CD4-positive, alpha-beta T cell treated with Interleukin-10 for 1 hour (primary cell): ENCODE measurements around the gene POMT2.

Source experiments
- DNase-seq: peaks from one replicate; pipeline ENCODE4 v3.0.0-alpha.2; 2020

POMT2 gene

DNA sequence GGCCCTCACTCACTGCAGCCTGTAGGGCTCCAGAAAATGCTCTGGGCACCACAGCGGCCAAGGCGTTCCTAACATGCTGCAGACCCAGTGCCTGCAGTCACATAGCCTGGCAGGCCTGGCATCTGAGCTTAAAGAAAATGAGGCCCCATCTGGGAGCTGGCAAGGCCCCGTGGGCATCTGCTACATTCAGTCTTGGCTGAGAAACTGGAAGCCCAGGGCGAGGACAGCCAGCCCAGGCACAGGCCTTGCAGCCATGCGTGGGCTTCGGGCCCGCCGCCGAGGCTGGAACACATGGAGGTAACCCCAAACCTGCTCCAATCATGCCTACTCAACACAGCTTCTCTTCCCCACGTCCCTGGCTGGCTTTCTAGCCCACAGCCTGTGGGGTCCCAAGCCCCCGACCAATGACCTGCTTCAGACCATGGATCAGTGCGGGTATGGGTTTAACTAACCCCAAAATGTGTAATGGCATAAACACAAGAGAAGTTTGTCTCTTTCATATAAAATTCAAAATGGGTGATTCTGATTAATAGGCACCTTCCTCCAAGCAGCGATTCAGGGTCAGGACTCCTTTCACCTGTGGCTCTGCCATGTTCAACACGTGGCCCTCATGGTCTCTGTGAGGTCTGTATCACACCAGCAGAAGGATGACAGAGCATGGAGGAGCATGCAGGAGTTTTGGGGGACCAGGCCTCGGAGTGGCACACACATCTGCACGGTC, 56.1 kb downstream of the POMT2 start:
- DNase-seq: no peak

DNA sequence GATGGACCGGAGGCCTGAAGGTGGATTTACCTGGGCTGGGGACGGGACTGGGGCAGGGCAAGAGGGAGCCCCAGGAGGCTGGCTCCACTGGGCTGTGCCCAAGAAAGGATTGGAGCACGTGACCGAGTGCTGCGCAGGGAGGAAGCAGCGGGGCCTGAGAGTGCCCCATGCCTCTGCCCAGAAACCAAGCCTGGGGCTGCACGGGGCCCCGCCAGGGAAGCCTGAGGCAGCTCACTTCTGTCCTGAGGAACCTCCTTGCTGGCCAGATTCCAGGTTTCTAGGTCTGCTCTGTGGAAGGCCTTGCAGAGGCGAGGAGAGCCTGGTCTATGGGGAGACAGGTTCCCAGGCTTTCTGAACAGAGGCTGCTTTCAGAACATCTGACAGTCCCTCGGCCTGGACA, 60.1 kb downstream of the POMT2 start:
- no peak for DNase-seq

- no peak for DNase-seq
Measured at GRCh38 chr14:77260199-77260598, 60.5 kb downstream of the POMT2 start.

DNA sequence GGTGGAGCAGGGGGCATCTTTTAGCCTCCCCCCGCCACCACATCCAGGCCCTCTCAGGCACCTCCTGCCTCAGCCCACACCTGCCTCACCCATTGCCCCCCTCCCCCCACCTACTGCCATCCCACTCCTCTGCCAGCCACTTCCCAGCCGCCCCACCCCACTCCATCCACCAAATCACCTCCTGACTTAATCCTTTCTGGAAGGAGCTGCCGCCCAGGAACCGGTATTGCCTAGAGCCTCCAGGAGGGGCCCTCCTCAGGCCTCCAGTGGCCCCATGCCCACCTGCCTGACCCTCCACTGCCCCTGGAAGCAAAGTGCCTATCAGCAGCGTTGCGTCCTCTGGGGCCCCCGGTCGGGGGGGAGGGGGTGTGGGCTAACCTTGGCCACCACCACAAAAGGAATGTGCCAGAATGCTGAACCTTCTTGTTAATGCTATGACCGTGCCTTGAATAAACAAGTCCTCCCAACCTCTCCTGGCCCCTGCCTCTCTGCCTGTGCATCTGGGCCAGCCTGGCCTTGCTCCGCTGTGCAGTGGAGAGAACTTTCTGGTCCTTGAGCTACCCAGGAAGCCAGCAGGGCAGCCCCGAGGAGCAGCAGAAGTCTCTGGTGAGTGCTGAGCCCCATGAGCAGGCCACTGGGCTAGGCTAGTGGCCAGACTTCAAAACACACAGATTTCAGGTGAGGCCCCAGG, 61.5 kb downstream of the POMT2 start:
- DNase-seq: no peak

GRCh38 chr14:77258566-77258965, 62.1 kb downstream of the POMT2 start:
- no peak for DNase-seq

- no peak for DNase-seq
Measured at GRCh38 chr14:77257700-77258099, 63.0 kb downstream of the POMT2 start.

- no peak for DNase-seq
Measured at GRCh38 chr14:77256694-77257093, 64.0 kb downstream of the POMT2 start.

DNA sequence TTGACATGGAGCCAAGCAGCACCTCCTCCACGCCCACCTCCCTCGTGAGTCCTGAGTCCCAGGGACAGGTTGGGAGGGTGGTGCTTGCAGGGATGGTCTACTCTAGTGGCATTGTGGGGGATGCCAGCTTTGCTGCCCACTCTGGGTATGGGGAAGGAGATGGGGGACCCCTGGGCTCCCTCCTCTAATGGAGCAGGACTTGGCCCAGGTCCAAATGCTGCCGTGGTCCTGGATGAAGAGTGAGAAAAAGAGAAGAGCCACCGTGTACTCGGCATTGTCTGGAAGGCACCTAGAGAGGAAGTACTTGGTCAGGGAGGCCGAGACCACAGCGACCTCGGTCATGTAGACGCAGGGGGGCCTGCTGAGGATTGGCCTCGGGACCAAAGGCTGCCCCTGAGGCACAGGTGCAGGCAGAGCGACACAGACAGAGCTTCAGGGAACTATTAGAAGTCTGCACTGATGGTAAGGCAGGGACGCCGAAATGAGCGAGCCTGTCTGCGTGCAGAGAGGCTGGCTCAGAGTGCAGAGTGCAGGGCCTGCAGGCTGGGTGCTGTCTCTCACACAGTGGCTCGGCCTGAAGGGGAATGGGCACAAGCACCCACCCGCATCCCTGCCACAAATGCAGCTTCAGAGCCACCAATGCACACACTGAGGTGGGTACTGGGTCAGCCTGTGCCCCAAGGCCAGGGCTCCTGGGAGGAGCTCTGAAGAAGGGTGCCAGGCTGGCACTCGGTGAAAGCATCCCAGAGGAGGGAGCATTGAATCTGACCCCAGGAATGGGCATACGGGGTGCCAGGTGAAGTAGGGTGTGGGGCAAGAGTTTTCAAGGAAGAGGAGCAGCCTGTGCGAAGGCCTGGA, 67.1 kb downstream of the POMT2 start:
- DNase-seq: no peak

DNA sequence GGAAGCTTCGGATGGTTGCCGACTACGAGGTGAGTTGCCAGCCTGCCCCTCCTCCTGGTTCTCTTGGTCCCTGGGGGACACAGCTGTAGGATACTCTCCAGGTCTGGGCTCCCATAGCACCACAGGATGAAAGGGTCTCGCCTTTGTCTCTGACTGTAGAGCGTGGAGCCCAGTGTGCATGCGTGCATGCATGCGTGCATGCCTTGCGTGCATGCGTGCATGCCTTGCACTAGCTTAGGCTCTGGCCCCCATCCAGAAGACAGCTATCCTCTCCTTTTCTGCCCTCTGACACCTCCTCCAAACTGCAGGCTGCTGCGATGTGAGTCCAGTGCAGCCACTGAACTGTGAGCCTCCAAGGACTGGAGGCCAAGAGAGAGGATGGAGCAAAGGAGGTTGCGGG, 68.8 kb downstream of the POMT2 start:
- no peak for DNase-seq

- DNase-seq: no peak
Measured at GRCh38 chr14:77250927-77251326, 69.8 kb downstream of the POMT2 start.

DNA sequence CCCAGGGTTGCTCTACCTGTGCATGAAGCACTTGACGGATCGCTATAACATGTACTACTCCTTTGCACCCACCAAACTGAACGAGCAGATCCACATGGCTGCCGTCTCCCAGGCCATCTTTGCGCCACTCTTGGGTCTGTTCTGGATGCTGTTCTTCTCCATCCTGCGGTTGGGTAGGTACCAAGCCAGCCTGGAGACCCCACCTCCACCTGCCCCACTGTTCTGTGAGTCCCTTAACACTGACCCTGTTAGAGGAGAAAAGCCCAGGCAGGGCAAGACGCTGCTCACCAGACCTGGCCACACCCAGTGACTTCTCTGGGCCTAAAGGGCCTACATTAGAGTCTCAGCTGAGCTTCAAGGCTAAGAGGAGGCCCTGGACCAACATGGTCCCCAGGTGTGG, 71.4 kb downstream of the POMT2 start:
- no peak for DNase-seq

DNA sequence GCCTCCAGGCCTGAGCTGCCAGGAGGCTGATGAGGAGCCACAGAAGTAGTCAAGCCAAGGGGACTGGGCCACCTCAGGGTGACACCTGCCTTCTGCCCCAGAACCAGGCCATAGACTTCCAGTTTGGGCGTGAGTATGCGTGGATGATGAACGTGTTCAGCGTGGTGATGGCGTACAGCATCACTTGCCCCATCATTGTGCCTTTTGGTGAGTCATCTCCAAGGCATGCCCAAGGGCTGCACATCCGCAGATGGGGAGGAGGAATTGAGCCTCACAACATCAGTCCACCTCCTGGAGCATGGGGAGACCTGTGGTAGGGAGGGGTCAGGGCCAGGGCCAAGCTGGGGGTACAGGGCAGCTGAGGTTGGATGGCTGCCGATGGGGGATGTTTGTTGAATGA, 72.0 kb downstream of the POMT2 start:
- no peak for DNase-seq

DNA sequence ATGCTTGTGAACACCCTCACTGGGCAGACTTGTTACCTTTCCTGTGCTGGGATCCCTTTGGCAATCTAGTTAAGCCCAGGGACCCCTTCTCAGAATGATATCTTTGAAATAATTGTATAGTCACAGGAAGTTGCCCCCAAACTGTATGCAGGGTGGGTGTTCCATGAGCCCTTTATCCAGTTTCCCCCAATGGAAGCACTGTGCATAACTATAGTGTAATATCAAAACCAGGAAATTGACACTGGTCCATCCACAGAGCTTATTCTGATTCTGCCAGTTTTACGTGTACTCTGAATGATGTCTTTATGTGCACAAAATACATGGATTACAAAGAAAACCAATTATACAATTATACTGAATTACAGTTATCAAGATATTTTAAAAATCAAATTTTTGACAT, 73.9 kb downstream of the POMT2 start:
- DNase-seq: no peak

DNA sequence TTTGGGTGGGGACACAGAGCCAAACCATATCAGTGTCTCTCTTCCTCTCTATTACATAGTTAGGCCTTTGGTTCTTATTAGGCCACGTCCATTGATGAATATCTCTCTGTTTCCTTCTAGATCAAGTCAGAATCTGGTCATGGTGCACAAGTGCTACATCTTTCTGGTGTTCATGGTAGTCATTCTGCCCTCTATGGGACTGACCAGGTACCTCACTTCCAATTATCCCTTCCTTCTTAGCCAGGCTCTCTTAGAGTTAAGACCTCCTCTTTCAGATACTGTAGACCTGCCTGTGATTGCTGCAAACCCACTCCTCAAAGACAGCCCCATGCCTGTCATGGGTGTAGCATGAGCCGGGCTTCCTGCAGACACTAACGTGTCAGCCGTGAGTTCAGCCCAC, 74.9 kb downstream of the POMT2 start:
- DNase-seq: no peak

DNA sequence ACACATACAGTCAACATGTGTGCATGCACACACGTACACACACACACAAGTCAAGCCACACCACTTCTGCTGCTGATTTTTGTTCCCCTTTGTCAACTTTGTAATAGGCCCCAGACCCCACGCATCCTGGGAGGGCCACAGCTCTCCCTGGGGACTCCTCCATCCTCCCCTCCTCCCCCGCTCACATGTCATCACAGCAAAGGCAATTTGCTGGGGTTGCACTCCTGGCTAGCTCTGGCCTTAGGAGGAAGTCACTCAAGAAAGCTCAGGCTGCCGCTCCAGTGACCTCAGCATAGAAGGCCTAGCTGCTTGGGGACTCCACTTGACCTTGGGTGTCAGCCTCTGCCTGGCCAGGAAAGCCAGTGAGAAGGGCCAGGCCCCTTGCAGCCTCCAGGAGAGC, 76.8 kb downstream of the POMT2 start:
- DNase-seq: no peak

GRCh38 chr14:77242752-77243151, 77.9 kb downstream of the POMT2 start:
- DNase-seq: no peak

GRCh38 chr14:77241955-77242354, 78.7 kb downstream of the POMT2 start:
- no peak for DNase-seq

- DNase-seq: no peak
Measured at GRCh38 chr14:77240336-77240915, 80.3 kb downstream of the POMT2 start.

DNA sequence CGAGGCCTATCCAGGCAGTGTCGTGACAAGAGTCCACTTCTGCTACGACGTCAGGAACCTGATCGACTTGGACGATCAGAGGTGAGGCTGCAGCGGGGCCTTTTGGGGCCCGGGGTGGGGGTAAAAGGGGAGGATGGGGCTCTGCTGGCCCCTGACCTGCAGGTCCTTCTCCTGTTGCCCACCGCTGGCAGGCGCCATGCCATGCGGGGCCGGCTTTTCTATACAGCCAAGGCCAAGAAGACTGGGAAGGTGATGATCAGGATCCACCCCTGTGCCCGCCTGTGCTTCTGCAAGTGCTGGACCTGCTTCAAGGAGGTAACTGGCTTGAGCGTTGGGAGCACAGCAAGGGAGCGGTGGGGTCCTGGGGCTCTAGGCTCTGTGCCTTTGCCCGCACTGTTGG, 81.3 kb downstream of the POMT2 start:
- no peak for DNase-seq

DNA sequence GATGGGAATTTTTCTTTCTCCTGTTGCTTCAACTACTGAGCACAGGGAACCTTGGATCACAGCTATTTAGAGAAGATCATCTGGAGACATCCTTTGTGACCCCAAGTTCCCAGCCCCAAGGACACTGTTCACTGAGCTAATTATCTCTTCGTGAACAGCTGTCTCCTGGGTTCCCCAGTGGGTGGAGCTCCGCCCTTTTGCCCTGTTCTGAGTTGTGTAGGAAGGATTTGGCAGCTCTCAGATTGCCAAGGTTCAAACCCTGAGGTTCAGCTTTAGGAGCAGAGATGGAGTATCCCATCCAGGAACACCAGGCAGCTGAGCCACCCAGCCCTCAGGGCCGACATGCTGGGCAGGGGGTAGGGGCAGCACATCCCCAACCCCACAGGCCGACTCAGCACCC, 81.7 kb downstream of the POMT2 start:
- no peak for DNase-seq

DNA sequence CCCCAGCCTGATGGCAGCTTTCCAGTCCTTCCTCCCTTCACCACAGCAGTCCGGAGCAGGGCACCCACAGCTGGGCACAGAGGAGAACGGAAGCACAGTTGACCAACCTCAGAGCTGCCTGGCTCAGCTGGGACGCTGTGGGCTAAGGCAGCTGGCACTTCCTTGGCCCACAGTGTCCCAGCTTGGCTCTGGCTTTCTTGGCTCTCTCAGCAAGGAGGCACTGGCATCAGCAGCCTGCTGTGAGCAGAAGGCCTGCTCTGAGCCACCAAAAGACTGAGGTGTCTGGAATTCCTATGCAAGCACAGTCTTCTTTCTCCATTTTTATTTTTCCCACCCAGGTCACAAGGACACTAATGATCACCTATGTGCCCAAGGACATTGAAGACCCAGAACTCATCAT, 82.3 kb downstream of the POMT2 start:
- no peak for DNase-seq

DNA sequence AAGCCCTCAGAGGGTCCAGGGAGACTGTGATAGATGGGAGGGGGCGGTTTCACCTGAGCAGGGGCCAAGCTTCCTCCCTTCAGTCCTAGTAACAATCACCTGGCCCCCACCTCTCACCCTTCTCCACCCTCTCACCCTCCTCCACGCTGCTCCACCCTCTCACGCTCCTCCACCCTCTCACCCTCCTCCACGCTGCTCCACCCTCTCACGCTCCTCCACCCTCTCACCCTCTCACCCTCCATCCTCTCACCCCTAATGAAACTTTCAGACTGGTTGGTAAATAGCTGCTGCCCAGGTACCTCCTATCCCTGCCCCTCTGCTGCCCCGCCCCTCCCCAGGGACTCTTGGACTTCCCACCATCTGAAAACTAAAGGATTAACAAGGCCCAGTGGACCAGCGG, 83.9 kb downstream of the POMT2 start:
- no peak for DNase-seq

DNA sequence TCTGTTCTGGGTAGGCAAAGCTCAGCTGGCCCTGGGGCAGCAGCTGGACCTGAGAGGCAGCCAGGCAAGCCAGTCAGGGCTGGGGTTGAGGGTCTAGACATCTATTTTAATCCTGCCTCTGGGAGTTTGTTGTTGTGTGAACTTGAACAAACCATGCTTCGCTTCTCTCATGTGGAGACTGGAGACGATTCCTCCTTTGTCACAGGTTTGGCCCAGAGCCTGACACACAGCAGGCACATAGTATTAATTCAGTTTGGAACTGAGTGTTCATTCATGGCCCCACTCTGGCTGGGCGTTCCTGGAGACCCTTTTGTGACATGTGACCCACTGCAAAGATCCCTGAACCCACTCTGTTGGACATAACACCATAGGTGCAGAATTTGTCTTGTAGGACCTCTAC, 89.0 kb downstream of the POMT2 start:
- DNase-seq: no peak

- DNase-seq: no peak
Measured at GRCh38 chr14:77230914-77231313, 89.8 kb downstream of the POMT2 start.
